MM.1S (cell line): Measurements from ENCODE around the gene RITA1.

Source experiments
- DNase-seq: peaks from one replicate; pipeline ENCODE4 v3.0.0-alpha.2; 2015
- H2AFZ ChIP-seq: fragments of 300-600 bp; sonication (generic); 2 replicates; pipeline ENCODE4 v1.6.0; 2016; ENCODE audit warnings: antibody characterized with exemption, low read length
- H3F3A ChIP-seq: fragments of 300-600 bp; sonication (generic); 2 replicates; pipeline ENCODE4 v1.6.1; 2016; ENCODE audit warnings: mild to moderate bottlenecking, antibody characterized with exemption, low read length, moderate library complexity, mixed read lengths; ENCODE audit not compliant: insufficient read depth
- H3K27ac ChIP-seq: fragments of 300-600 bp; sonication (generic); 2 replicates; pipeline ENCODE4 v1.5.1; 2016; ENCODE audit warnings: mild to moderate bottlenecking, low read length
- H3K27me3 ChIP-seq: fragments of 300-600 bp; sonication (generic); replicated peaks from 2 replicates; pipeline ENCODE4 v1.6.0; 2016; ENCODE audit warnings: low read length; ENCODE audit not compliant: insufficient read depth
- H3K36me3 ChIP-seq: fragments of 300-600 bp; sonication (generic); replicated peaks from 2 replicates; pipeline ENCODE4 v1.6.1; 2016; ENCODE audit warnings: mild to moderate bottlenecking, low read length, mixed read lengths; ENCODE audit not compliant: insufficient read depth
- H3K4me1 ChIP-seq: fragments of 300-600 bp; sonication (generic); 2 replicates; pipeline ENCODE4 v1.6.1; 2016; ENCODE audit warnings: low read length, mixed read lengths
- H3K4me2 ChIP-seq: fragments of 300-600 bp; sonication (generic); 2 replicates; pipeline ENCODE4 v1.6.0; 2016; ENCODE audit warnings: low read depth, low read length
- H3K4me3 ChIP-seq: fragments of 300-600 bp; sonication (generic); 2 replicates; pipeline ENCODE4 v1.5.1; 2016; ENCODE audit warnings: low read length, mixed read lengths
- H3K79me2 ChIP-seq: fragments of 300-600 bp; sonication (generic); 2 replicates; pipeline ENCODE4 v1.6.1; 2016; ENCODE audit warnings: mixed run types, low read length, mixed read lengths
- H3K9ac ChIP-seq: fragments of 300-600 bp; sonication (generic); 2 replicates; pipeline ENCODE4 v1.6.1; 2016; ENCODE audit warnings: low read length, mixed read lengths
- H3K9me2 ChIP-seq: fragments of 300-600 bp; sonication (generic); replicated peaks from 2 replicates; pipeline ENCODE4 v1.6.1; 2016; ENCODE audit warnings: mild to moderate bottlenecking, low read length, mixed read lengths; ENCODE audit not compliant: insufficient read depth
- H3K9me3 ChIP-seq: fragments of 300-600 bp; sonication (generic); replicated peaks from 2 replicates; pipeline ENCODE4 v1.6.1; 2016; ENCODE audit warnings: mild to moderate bottlenecking, low read length, mixed read lengths; ENCODE audit not compliant: insufficient read depth
- H4K20me1 ChIP-seq: fragments of 300-600 bp; sonication (generic); 2 replicates; pipeline ENCODE4 v1.6.1; 2016; ENCODE audit warnings: mild to moderate bottlenecking, low read length, moderate library complexity, mixed read lengths; ENCODE audit not compliant: insufficient read depth
- EZH2 ChIP-seq: fragments of 300-600 bp; sonication (generic); optimal IDR thresholded peaks from 2 replicates; pipeline ENCODE3; 2017; ENCODE audit warnings: low read depth, mild to moderate bottlenecking, antibody characterized with exemption, low read length, mixed read lengths
- EZH2phosphoT487 ChIP-seq: fragments of 300-600 bp; sonication (generic); IDR thresholded peaks from 2 replicates; pipeline ENCODE4 v1.6.1; 2018; ENCODE audit warnings: antibody characterized with exemption, low read length
- TF ChIP-seq, protein P1 (sequence below): fragments of 300-600 bp; sonication (generic); IDR thresholded peaks from 2 replicates; pipeline ENCODE4 v1.5.1; 2016; ENCODE audit warnings: antibody characterized with exemption, low read length, mixed read lengths

The RITA1 gene

DNA sequence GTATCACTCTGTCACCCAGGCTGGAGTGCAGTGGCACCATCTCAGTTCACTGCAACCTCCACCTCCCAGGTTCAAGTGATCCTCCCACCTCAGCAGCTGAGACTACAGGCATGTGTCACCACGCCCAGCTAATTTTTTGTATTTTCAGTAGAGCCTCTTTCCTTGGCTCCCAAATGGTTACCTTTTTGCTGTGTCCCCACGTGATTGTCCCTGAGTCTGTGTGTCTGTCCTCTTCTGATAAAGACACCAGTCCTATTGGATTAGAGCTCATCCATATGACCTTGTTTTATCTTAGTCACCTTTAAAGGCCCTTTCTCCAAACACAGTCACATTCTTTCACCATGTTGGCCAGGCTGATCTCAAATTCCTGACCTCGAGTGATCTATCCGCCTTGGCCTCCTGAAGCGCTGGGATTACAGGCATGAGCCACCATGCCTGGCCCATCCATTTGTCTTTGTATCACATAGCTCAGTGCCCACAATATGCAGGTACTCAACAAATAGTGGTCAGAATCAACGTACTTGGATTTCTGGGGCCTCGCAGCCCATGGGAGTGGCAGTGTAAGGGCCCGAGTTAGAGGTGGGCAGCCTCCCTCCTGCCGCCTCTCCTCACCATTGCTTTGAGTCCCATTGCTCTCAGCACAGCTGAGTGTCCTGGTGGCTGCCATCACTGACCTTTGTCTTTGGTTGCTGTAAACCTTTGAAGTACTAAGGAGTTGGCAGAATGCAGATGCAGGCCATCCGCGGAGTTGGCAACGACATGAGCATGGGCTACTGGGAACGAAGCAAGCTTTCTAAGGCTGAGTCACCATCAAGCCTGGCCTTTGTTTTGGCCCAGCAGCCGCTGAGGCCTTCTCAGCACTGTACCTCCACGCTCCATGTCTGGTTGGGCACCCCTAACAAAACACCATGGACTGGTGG, 45.1 kb downstream of the RITA1 start:
- peaks cover 21% of the 10 kb centered on the region for H3K4me1 ChIP-seq

DNA sequence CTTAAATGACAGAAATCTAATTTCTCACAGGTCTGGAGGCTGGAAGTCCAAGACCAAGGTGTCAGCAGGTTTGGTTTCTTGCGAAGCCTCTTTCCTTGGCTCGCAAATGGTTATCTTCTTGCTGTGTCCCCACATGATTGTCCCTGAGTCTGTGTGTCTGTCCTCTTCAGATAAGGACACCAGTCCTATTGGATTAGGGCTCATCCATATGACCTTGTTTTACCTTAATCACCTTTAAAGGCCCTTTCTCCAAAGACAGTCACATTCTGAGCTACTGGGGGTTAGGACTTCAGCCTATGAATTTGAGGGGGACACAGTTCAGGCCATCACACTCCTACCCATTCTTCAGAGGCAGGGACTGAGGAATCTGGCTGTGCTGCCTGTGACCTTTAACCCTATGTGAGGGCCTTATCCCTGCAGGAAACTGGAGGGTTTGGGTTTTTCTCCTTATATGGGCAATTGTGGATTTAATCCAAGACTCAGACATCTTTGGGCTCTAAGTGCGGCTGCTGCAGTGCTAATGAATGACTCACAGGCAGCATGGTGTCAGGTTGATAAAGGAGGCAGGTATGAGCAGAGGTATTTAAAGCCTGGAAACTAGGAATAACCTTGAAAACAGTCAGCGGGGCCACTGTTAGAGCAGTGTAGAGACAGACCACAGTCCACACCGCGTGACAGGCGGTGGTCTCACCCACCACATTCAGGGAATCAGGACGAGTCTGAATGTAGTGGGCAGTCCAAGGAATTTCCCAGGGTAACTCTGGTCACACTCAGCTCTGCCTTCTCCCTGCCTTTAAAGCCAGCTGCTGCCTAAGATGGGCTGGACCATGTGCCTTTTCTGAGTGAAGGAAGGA, 45.9 kb downstream of the RITA1 start:
- H3K4me2 ChIP-seq, result no peak overlapping the region
- peaks cover 21% of the 10 kb centered on the region for H3K4me1 ChIP-seq
- TF ChIP-seq EZH2 (no peak), EZH2phosphoT487 (no peak)
- TF ChIP-seq, protein P1, sequence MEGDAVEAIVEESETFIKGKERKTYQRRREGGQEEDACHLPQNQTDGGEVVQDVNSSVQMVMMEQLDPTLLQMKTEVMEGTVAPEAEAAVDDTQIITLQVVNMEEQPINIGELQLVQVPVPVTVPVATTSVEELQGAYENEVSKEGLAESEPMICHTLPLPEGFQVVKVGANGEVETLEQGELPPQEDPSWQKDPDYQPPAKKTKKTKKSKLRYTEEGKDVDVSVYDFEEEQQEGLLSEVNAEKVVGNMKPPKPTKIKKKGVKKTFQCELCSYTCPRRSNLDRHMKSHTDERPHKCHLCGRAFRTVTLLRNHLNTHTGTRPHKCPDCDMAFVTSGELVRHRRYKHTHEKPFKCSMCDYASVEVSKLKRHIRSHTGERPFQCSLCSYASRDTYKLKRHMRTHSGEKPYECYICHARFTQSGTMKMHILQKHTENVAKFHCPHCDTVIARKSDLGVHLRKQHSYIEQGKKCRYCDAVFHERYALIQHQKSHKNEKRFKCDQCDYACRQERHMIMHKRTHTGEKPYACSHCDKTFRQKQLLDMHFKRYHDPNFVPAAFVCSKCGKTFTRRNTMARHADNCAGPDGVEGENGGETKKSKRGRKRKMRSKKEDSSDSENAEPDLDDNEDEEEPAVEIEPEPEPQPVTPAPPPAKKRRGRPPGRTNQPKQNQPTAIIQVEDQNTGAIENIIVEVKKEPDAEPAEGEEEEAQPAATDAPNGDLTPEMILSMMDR, result no peak

More for the DNA sequence above, 45.1 kb downstream of the RITA1 start:
- H4K20me1 ChIP-seq, result no peaks in the 10 kb centered on the region
- DNase-seq, result no peak
- H3K36me3 ChIP-seq, result no peaks in the 10 kb centered on the region
- TF ChIP-seq EZH2phosphoT487, result no peak
- TF ChIP-seq, protein P1, result no peak
- no peak for TF ChIP-seq EZH2
- no peak overlapping the region for H3K9ac ChIP-seq
- 0 out of 2 replicates have a peak, but pooled peaks cover 3% of the 10 kb centered on the region for H3K79me2 ChIP-seq
- H3K27ac ChIP-seq, result peak overlapping the region; percentile 82; the same call in 1 of the 2 replicates
- peak overlapping the region; percentile 13; the same call in 1 of the 2 replicates for H3K4me2 ChIP-seq
- no peaks in the 10 kb centered on the region for H3K9me2 ChIP-seq
- H3K27me3 ChIP-seq, result no peaks in the 10 kb centered on the region
- peaks cover 14% of the 10 kb centered on the region; the same call in 1 of the 2 replicates for H3F3A ChIP-seq
- no peak overlapping the region for H2AFZ ChIP-seq
- no peak overlapping the region for H3K4me3 ChIP-seq
- H3K9me3 ChIP-seq, result no peaks in the 10 kb centered on the region

DNA sequence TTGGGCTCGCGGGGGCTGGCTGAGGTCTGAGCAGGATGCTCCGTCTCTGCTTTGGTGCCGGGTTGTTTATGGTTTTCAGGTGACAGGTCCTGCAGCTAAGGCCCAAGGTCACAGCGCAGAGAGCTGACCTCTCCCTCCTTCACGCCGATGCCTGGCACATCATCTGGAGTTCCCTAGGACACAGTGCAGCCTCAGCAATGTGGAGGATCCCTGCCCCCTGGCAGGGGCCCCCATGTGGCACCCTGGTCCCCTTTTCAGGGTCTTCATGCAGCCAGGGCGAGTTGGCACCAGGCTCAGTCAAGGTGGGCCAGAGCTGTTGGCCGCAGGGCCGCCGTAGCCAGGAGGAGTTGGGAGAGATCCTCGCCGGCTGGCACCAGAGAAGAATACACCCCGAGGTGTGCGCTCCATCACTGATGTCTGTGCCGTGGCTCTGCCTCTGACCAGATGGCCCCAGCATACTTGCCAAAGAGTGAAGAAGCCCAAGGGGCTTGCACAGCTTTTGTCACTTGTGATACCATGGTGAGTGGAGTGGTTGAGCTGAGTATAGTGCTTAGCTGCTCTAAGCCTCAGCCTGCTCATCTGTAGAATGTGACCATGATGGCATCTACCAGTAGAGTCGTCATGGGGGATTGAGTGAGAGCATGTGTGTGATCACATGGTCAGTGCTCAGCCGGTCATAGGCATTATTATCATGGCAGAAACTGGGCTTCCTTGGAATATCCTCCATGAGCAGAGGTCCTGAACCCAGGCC, 46.7 kb downstream of the RITA1 start:
- no peak overlapping the region for H3K9ac ChIP-seq
- no peak for TF ChIP-seq EZH2phosphoT487
- TF ChIP-seq, protein P1, result no peak
- TF ChIP-seq EZH2, result no peak
- no peak overlapping the region for H2AFZ ChIP-seq
- no peak overlapping the region for H3K4me3 ChIP-seq
- peaks cover 14% of the 10 kb centered on the region; the same call in 1 of the 2 replicates for H3F3A ChIP-seq
- no peaks in the 10 kb centered on the region for H3K36me3 ChIP-seq
- H3K4me1 ChIP-seq, result peaks cover 21% of the 10 kb centered on the region
- H3K9me2 ChIP-seq, result no peaks in the 10 kb centered on the region
- no peak for DNase-seq
- H3K27me3 ChIP-seq, result no peaks in the 10 kb centered on the region
- no peaks in the 10 kb centered on the region for H3K9me3 ChIP-seq
- H3K27ac ChIP-seq, result no peak overlapping the region
- H3K79me2 ChIP-seq, result 0 out of 2 replicates have a peak, but pooled peaks cover 3% of the 10 kb centered on the region
- no peaks in the 10 kb centered on the region for H4K20me1 ChIP-seq
- H3K4me2 ChIP-seq, result no peak overlapping the region

More for the DNA sequence above, 45.9 kb downstream of the RITA1 start:
- DNase-seq, result no peak
- Histone ChIP-seq H3K9me2 (no peaks in the 10 kb centered on the region), H3K4me3 (no peak overlapping the region), H3K27me3 (no peaks in the 10 kb centered on the region), H3K9ac (no peak overlapping the region), H2AFZ (no peak overlapping the region), H3K79me2 (0 out of 2 replicates have a peak, but pooled peaks cover 3% of the 10 kb centered on the region), H4K20me1 (no peaks in the 10 kb centered on the region), H3F3A (peaks cover 14% of the 10 kb centered on the region; the same call in 1 of the 2 replicates), H3K27ac (no peak overlapping the region), H3K9me3 (no peaks in the 10 kb centered on the region), H3K36me3 (no peaks in the 10 kb centered on the region)
